ENCODE measurements around the gene MEGF6. TPM values are rescaled to one million over a fixed set of nuclear protein-coding genes. Genes with fewer than 3 reads are reported as not detected.
A peak's percentile ranks its signal among the peaks of the same experiment; 100 is the strongest.

Gene MEGF6
- total RNA-seq, 1 experiment from 2014 or later: 14.3 TPM

DNA sequence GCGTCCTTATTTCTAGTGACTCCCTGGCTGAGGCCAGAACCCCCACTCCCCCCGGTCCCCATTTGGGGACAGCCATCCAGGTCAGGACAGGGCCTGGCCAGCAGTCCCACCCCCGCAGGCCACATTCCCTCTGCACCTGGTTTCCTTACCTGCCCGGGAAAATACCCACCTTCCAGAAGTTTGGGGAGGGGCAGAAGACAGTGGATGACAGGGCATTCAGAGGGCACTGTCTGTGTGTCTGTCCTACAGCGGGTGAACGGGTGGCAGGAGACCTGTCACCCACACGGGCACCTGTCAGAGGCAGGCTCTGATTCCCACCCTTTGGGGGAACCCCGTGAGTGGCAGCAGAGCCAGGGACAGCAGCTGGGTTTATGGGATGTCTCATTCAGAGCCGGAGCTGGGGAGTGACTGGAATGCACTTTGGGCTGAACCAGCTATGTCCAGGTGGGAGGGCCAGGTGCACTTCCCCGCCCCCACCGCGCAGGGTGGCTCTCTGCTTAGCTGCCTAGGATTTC is 154.8 kb downstream of the MEGF6 start:
- Mint-ChIP-seq H3K27me3 (ENCODE audit: insufficient read depth, unreplicated experiment) (no peaks in the 10 kb centered on the region), H3K9me3 (ENCODE audit: unreplicated experiment) (no peaks in the 10 kb centered on the region), H3K4me1 (ENCODE audit: insufficient read depth, unreplicated experiment) (no peaks in the 10 kb centered on the region), H3K4me3 (ENCODE audit: unreplicated experiment) (no peak overlapping the region), H3K36me3 (ENCODE audit: insufficient read depth, unreplicated experiment) (no peaks in the 10 kb centered on the region), H3K27ac (ENCODE audit: low read depth, unreplicated experiment) (no peak overlapping the region)
- DNase-seq (ENCODE audit: unreplicated experiment): no peak
- TF ChIP-seq, protein P1, sequence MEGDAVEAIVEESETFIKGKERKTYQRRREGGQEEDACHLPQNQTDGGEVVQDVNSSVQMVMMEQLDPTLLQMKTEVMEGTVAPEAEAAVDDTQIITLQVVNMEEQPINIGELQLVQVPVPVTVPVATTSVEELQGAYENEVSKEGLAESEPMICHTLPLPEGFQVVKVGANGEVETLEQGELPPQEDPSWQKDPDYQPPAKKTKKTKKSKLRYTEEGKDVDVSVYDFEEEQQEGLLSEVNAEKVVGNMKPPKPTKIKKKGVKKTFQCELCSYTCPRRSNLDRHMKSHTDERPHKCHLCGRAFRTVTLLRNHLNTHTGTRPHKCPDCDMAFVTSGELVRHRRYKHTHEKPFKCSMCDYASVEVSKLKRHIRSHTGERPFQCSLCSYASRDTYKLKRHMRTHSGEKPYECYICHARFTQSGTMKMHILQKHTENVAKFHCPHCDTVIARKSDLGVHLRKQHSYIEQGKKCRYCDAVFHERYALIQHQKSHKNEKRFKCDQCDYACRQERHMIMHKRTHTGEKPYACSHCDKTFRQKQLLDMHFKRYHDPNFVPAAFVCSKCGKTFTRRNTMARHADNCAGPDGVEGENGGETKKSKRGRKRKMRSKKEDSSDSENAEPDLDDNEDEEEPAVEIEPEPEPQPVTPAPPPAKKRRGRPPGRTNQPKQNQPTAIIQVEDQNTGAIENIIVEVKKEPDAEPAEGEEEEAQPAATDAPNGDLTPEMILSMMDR (IDR thresholded peaks at IDR 0.05; ENCODE audit: unreplicated experiment): no peak
- no TSS peak for BruUV-seq (replicated peaks)
- intact Hi-C loops (cut with micrococcal nuclease): no loop called here
- ChIA-PET POLR2A (no interaction called here), CTCF (interaction anchor here (1.4 to 1.6 kb wide), 2 partner anchors 27 to 34 kb away, joined by 6 to 7 read pairs; no protein-coding TSS in a partner anchor)

DNA sequence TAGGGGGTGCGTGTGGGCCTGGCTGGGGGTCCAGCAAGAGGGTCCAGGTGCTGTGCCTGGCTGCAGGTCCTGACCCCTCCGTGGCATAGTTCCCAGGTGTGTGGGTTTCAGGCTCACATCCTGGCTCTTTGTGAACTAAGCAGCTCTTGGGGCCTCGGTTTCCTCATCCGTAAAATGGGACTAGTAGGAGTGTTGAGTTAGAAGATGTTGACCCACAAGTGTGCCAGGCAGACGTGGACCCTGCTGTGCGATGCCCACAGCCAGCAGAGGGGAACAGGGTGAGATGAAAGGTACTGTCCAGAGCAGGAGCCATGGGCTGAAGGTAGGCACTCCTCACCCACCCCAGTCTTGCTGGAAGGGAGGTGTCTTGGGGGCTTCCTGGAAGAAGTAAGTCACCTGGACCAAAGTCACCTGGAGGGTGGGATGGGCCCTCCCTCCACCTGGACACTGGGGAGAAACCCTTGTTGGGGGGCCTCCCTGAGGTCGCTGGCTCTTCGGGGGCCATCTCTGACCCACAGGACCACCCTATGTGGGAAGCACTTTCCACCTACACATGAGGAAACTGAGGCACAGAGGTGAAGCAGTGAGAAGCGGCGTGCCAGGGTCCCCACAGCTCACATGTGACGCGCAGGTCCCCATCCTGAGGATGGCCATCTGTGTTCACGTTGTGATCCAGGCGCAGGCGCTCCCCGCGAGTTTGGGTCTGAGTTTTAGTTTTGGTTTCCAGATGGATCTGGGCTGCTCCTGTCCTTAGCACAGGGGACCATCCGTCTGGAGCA is 155.4 kb downstream of the MEGF6 start:
- no peak overlapping the region for H3K27ac Mint-ChIP-seq (ENCODE audit: low read depth, unreplicated experiment)
- intact Hi-C loops (cut with micrococcal nuclease): no loop called here
- no TSS peak for BruUV-seq (replicated peaks)
- ChIA-PET CTCF (interaction anchor here (1.1 to 1.6 kb wide), 2 partner anchors 27 to 30 kb away, joined by 3 to 6 read pairs; no protein-coding TSS in a partner anchor), POLR2A (no interaction called here)
- H3K4me3 Mint-ChIP-seq (ENCODE audit: unreplicated experiment): peak overlapping the region; percentile 76
- no peak for DNase-seq (ENCODE audit: unreplicated experiment)
- H3K36me3 Mint-ChIP-seq (ENCODE audit: insufficient read depth, unreplicated experiment): no peaks in the 10 kb centered on the region
- no peaks in the 10 kb centered on the region for H3K9me3 Mint-ChIP-seq (ENCODE audit: unreplicated experiment)
- H3K4me1 Mint-ChIP-seq (ENCODE audit: insufficient read depth, unreplicated experiment): no peaks in the 10 kb centered on the region
- no peaks in the 10 kb centered on the region for H3K27me3 Mint-ChIP-seq (ENCODE audit: insufficient read depth, unreplicated experiment)
- TF ChIP-seq, protein P1 (IDR thresholded peaks at IDR 0.05; ENCODE audit: unreplicated experiment): no peak

DNA sequence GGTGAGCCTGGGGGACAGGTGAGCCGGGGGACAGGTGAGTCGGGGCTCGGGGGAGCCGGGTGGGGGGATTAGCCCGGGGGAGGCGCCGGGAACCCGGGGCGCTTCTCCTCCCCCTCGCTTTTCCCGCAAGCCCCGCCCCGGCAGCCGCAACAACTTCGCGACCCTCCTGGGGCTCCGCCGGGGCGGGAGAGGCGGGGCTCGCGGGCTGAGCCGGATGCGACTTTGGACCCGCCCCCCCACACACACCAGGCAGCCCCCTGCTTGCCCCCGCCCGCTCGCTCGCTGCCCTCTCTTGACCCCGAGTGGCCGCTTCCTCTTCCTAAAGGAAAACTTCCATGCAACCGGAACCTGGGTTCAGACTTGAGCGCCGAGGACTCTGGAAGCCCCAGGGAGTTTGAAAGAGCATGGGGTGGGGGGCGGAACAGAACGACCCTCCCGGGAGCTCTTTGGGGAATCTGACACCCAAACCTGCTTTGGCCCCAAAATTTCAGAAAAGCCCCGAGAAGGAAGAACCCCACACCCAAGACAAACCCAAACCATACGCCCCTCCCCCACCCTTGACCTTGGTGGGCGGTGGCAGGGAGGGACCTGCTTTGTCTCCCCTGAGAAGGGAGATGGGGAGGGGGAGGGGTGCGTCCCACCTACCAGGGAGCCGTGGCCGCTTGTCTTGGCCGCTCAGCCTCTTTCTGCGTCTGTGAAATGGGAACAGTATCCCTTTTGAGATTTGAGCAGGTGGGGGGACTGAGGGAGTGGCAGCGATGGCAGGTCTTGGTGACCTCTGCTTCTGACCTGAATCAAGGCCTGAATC is 156.3 kb downstream of the MEGF6 start:
- Mint-ChIP-seq H3K4me1 (ENCODE audit: insufficient read depth, unreplicated experiment) (no peaks in the 10 kb centered on the region), H3K36me3 (ENCODE audit: insufficient read depth, unreplicated experiment) (no peaks in the 10 kb centered on the region), H3K27ac (ENCODE audit: low read depth, unreplicated experiment) (no peak overlapping the region), H3K9me3 (ENCODE audit: unreplicated experiment) (no peaks in the 10 kb centered on the region), H3K4me3 (ENCODE audit: unreplicated experiment) (peak overlapping the region; percentile 76), H3K27me3 (ENCODE audit: insufficient read depth, unreplicated experiment) (peaks cover 8% of the 10 kb centered on the region)
- intact Hi-C loops (cut with micrococcal nuclease): no loop called here
- no peak for DNase-seq (ENCODE audit: unreplicated experiment)
- TSS peak; percentile 36 for BruUV-seq (replicated peaks)
- ChIA-PET POLR2A (no interaction called here), CTCF (interaction anchor here (1.1 kb wide), 1 partner anchor 31 kb away, joined by 3 read pairs; no protein-coding TSS in a partner anchor)
- TF ChIP-seq, protein P1 (IDR thresholded peaks at IDR 0.05; ENCODE audit: unreplicated experiment): no peak

Measured in MCF 10A (cell line).